Endothelial cell of hepatic sinusoid (primary cell): Measurements from ENCODE around the gene TPI1.

Experiments
- in situ Hi-C: cut with HindIII; loops from 2 replicates; pipeline ENCODE4 v1.10.0; 2017; ENCODE audit warnings: low sequenced_read_pairs

TPI1 gene

DNA sequence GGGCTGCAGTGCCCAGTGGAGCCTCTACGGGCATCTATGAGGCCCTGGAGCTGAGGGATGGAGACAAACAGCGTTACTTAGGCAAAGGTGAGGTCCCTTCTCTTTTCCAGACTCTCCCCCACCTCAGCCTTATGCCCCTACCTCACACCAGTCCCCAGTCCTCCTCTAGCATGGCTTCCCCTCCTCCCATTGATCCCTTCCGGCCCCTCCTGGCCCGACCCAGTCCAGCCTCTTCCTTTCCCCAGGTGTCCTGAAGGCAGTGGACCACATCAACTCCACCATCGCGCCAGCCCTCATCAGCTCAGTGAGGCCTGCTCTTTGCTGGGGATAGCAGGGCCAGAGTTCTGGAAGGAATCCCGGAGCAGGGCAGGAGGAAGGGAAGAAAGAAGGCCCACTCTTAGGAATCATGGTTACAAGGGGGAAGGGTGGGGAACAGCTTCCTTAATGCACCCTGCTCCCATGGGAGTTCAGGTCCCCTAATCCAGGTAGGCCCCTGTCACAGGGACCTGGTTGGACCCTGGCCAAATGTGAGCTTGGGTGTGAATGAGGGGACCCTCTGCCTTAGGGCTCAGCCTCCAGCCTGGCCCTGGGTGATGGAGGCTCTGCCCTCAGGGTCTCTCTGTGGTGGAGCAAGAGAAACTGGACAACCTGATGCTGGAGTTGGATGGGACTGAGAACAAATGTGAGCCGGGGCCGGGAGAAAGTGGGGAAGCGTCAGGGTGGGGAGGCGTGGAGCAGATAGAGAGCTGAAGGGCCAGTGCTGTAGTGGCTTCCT is 49.3 kb downstream of the TPI1 start:
- in situ Hi-C loops: no loop called here

DNA sequence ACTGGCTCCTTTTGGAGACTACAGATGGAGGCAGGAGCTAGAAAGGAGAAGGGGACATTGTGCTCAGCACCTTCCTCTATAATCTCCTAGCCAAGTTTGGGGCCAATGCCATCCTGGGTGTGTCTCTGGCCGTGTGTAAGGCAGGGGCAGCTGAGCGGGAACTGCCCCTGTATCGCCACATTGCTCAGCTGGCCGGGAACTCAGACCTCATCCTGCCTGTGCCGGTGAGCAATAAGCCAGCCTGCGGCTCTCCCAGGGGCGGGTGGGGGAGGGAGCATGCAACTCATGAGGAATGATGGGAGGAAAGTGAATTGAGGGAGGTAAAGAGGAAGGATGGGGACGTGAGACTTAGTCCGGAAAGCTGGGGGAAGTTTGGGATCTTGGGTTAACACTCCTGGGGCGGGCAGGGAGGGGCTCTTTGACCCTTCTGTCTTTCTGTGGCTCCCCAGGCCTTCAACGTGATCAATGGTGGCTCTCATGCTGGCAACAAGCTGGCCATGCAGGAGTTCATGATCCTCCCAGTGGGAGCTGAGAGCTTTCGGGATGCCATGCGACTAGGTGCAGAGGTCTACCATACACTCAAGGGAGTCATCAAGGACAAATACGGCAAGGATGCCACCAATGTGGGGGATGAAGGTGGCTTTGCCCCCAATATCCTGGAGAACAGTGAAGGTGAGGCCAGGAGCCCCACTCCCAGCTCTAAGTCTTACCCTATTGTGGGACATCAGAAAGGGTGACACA is 50.3 kb downstream of the TPI1 start:
- in situ Hi-C loops: no loop called here

DNA sequence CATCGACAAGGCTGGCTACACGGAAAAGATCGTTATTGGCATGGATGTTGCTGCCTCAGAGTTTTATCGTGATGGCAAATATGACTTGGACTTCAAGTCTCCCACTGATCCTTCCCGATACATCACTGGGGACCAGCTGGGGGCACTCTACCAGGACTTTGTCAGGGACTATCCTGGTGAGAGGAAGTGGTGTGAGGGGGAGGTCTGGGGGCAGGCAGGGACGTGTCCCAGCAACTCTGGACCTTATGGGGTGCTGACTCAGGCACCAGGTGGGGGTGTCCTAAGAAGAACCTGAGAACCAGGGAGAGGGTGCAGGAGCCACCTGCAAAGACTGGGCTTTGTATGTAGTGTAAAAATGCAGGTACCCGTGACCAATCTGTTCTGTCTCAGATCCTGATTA is 52.3 kb downstream of the TPI1 start:
- in situ Hi-C loops: no loop called here
